GM12891 (cell line): Measurements from ENCODE around the gene ZCCHC4.

Source experiments
- PAX5 ChIP-seq: IDR thresholded peaks from 2 replicates; pipeline ENCODE4 v1.6.1; 2011; ENCODE audit warnings: low read length, moderate library complexity, mild to moderate bottlenecking; ENCODE audit not compliant: insufficient read depth, severe bottlenecking
- POLR2A ChIP-seq: IDR thresholded peaks from 2 replicates; pipeline ENCODE4 v1.6.1; 2011; ENCODE audit warnings: low read depth, low read length, control low read depth
- POLR2AphosphoS5 ChIP-seq: IDR thresholded peaks from 2 replicates; pipeline ENCODE4 v1.6.1; 2011; ENCODE audit warnings: low read depth, low read length, control low read depth
- SPI1 ChIP-seq: IDR thresholded peaks from 2 replicates; pipeline ENCODE4 v1.6.1; 2011; ENCODE audit warnings: low read depth, low read length, control low read depth
- TAF1 ChIP-seq: IDR thresholded peaks from 2 replicates; pipeline ENCODE4 v1.6.1; 2011; ENCODE audit warnings: low read depth, low read length, control low read depth

DNA sequence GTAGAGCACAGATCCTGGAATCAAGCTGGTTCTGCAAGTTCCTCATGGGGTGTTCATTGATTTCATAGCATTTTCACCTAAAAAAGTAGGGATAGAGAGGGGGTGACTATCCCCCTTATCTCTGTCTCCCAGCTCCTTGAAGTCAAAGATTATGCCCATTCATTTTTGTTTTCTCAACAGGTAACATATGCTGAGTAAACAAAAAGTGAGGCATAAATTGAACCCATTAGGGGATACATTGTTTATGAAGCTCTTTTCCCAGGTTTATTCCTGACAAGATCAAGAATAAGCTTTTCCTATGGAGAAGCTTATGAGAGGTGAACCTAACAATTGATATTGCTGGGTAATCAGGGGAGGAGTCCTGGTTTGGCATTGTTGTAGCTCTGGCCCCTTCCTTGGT, 55.3 kb downstream of the ZCCHC4 start:
- TF ChIP-seq POLR2A (no peak), POLR2AphosphoS5 (no peak), TAF1 (no peak), PAX5 (no peak), SPI1 (no peak)
